Endothelial cell of umbilical vein (primary cell): Measurements from ENCODE around the gene ARFIP1. TPM values are rescaled to one million over a fixed set of nuclear protein-coding genes. Genes with fewer than 3 reads are reported as not detected.

Experiments used
- BruUV-seq: library from RNA; stranded (reverse); fragments of 400-500 nt; replicated peaks from 2 replicates; lab custom pipeline; 2021; lab: Mats Ljungman, UMichigan
- CTCF ChIA-PET: fragments of 300-600, 350-600 bp; sonication (Branson Sonifier 250); formaldehyde crosslinking; loops from one replicate; lab custom pipeline; 2021; ENCODE audit warnings: antibody characterized with exemption, inconsistent platforms; lab: Charles Lee
- POLR2A ChIA-PET: fragments of 300-600, 350-600 bp; sonication (Branson Sonifier 250); formaldehyde crosslinking; loops from one replicate; lab custom pipeline; 2021; ENCODE audit warnings: antibody characterized with exemption, inconsistent platforms; lab: Charles Lee
- DNase-seq: peaks from one replicate; pipeline ENCODE4 v3.0.0-alpha.2; 2011; ENCODE audit warnings: low read depth, low spot score
- FAIRE-seq: peaks from 2 replicates; lab custom pipeline; 2011; peaks lifted over from hg19 to GRCh38; lab: Jason Lieb, UNC
- H2AFZ ChIP-seq: 2 replicates; pipeline ENCODE4 v1.6.0; 2012; ENCODE audit warnings: low read depth, low read length, control low read depth, inconsistent platforms
- H3K27ac ChIP-seq: 2 replicates; pipeline ENCODE4 v1.5.1; 2011; ENCODE audit warnings: low read depth, mild to moderate bottlenecking, control low read depth, low read length, moderate library complexity; ENCODE audit not compliant: insufficient read depth
- H3K27me3 ChIP-seq, 2 experiments: 2 replicates each; pipeline versions ENCODE4 v1.6.0 to v1.6.1; 2011; ENCODE audit warnings: low read length in 2 of 2, mixed read lengths in 1 of 2; ENCODE audit not compliant: control insufficient read depth in 2 of 2, insufficient read depth in 2 of 2
- H3K36me3 ChIP-seq, 2 experiments: 2 replicates in 1 of 2; 3 replicates in 1 of 2; pipeline ENCODE4 v1.5.1; 2011; ENCODE audit warnings: low read length in 2 of 2, mild to moderate bottlenecking in 1 of 2, moderate library complexity in 1 of 2; ENCODE audit not compliant: control insufficient read depth in 2 of 2, insufficient read depth in 2 of 2; ENCODE audit errors: extremely low read depth in 1 of 2
- H3K4me1 ChIP-seq: 3 replicates; pipeline ENCODE4 v1.5.1; 2011; ENCODE audit warnings: mild to moderate bottlenecking, low read length; ENCODE audit not compliant: control insufficient read depth, insufficient read depth; ENCODE audit errors: extremely low read depth
- H3K4me2 ChIP-seq: 2 replicates; pipeline ENCODE4 v1.6.1; 2011; ENCODE audit warnings: low read length, control low read depth, mixed read lengths; ENCODE audit not compliant: insufficient read depth
- H3K4me3 ChIP-seq, 3 experiments: fragments of 200-600 bp in 1 of 3; sonication (generic), shearing (Covaris generic) in 1 of 3; replicated peaks in 1 of 3; 2 replicates each; pipeline ENCODE4 v1.5.1; 2011 to 2016; ENCODE audit warnings: control low read depth in 3 of 3, low read length in 3 of 3, mild to moderate bottlenecking in 2 of 3, inconsistent platforms in 1 of 3, low read depth in 1 of 3, moderate library complexity in 1 of 3; ENCODE audit not compliant: insufficient read depth in 1 of 3
- H3K79me2 ChIP-seq: 2 replicates; pipeline ENCODE4 v1.6.0; 2012; ENCODE audit warnings: low read length, inconsistent platforms; ENCODE audit not compliant: control insufficient read depth, insufficient read depth
- H3K9ac ChIP-seq: replicated peaks from 2 replicates; pipeline ENCODE3; 2011; ENCODE audit warnings: low read length, control low read depth; ENCODE audit not compliant: insufficient read depth; ENCODE audit errors: extremely low read depth
- H3K9me1 ChIP-seq: replicated peaks from 3 replicates; pipeline ENCODE4 v1.6.0; 2011; ENCODE audit warnings: mild to moderate bottlenecking, low read length; ENCODE audit not compliant: control insufficient read depth, insufficient read depth; ENCODE audit errors: extremely low read depth
- H3K9me3 ChIP-seq: replicated peaks from 2 replicates; pipeline ENCODE4 v1.5.1; 2012; ENCODE audit warnings: low read length, inconsistent platforms; ENCODE audit not compliant: control insufficient read depth, insufficient read depth
- H4K20me1 ChIP-seq: replicated peaks from 2 replicates; pipeline ENCODE3; 2011; ENCODE audit warnings: mild to moderate bottlenecking, low read length; ENCODE audit not compliant: control insufficient read depth, insufficient read depth; ENCODE audit errors: extremely low read depth
- EZH2 ChIP-seq: IDR thresholded peaks from 2 replicates; pipeline ENCODE4 v1.6.1; 2012; ENCODE audit warnings: borderline replicate concordance, low read depth, mild to moderate bottlenecking, moderate library complexity, low read length, inconsistent platforms; ENCODE audit not compliant: severe bottlenecking
- FOS ChIP-seq: IDR thresholded peaks from 2 replicates; pipeline ENCODE4 v1.6.1; 2011; ENCODE audit warnings: mild to moderate bottlenecking, low read length, moderate library complexity, borderline replicate concordance; ENCODE audit not compliant: insufficient read depth
- GATA2 ChIP-seq: IDR thresholded peaks from 2 replicates; pipeline ENCODE4 v1.7.0; 2011; ENCODE audit warnings: low read depth, mild to moderate bottlenecking, moderate library complexity, mixed read lengths, low read length; ENCODE audit not compliant: insufficient read length, insufficient read depth
- MYC ChIP-seq: IDR thresholded peaks from one replicate; pipeline ENCODE4 v1.6.1; 2011; ENCODE audit warnings: mild to moderate bottlenecking, low read depth, low read length
- POLR2A ChIP-seq: IDR thresholded peaks from 2 replicates; pipeline ENCODE4 v1.6.1; 2012; ENCODE audit warnings: low read depth, mild to moderate bottlenecking, control low read depth, low read length
- POLR2AphosphoS5 ChIP-seq: IDR thresholded peaks from 2 replicates; pipeline ENCODE4 v1.6.1; 2012; ENCODE audit warnings: low read depth, mild to moderate bottlenecking, control low read depth, low read length, moderate library complexity; ENCODE audit not compliant: insufficient read depth
- dilution Hi-C: fragments of 300-500 bp; cut with MboI; formaldehyde crosslinking; loops from one replicate; pipeline ENCODE4 v1.15.0; 2019; ENCODE audit warnings: low sequenced_read_pairs; ENCODE audit not compliant: extremely low pct_ligation_motif_present
- intact Hi-C: fragments of 100-400 bp; cut with micrococcal nuclease; formaldehyde crosslinking; loops from one replicate; pipeline ENCODE4 v1.10.0; 2022
- polyA plus RNA-seq, 4 experiments: library from polyadenylated mRNA; depleted of rRNA in 3 of 4; stranded (reverse) in 3 of 4; unstranded in 1 of 4; fragments of >200 nt; gene quantifications; 2 replicates each; pipeline versions ENCODE4 v1.2.1 to v1.2.3, GENCODE V29; 2011 to 2012; ENCODE audit warnings: missing spikeins in 1 of 4
- total RNA-seq: library from RNA; stranded (reverse); gene quantifications from 2 replicates; pipeline ENCODE4 v1.2.3, GENCODE V29; 2021
- TF ChIP-seq, protein P1 (sequence below): IDR thresholded peaks from 2 replicates; pipeline ENCODE4 v1.6.1; 2011; ENCODE audit not compliant: insufficient read depth, insufficient read length
- TF ChIP-seq, protein P2 (sequence below), 2 donors: IDR thresholded peaks; 1 replicate in 1 of 2; 2 replicates in 1 of 2; pipeline ENCODE4 v1.5.1; 2011; ENCODE audit warnings: low read length in 2 of 2, mild to moderate bottlenecking in 2 of 2, moderate library complexity in 2 of 2, control low read depth in 1 of 2, inconsistent platforms in 1 of 2, low read depth in 1 of 2; ENCODE audit not compliant: insufficient read depth in 1 of 2; ENCODE audit errors: extremely low read depth in 1 of 2

ARFIP1 gene
- total and polyA plus RNA-seq, 2 donors (not counting 3 experiments of a cell fraction or from before 2014, with no cell fraction given): 10.0 to 24.2 TPM

DNA sequence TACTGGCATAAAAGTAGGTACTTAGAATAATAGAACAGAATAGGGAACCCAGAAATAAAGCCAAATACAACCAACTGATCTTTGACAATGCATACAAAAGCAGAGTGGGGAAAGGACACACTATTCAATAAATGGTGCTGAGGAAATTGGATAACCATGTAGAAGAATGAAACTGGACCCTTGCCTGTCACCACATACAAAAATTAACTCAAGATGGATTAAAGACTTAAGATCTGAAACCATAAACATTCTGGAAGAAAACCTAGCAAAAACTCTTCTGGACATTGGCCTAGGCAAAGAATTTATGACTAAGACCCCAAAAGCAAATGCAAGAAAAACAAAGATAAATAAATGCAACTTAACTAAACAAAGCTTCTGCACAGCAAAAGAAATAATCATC is 45.6 kb downstream of the ARFIP1 start:
- no peaks in the 10 kb centered on the region for H3K27me3 ChIP-seq
- no peak overlapping the region for H3K4me2 ChIP-seq
- no peaks in the 10 kb centered on the region for H3K36me3 ChIP-seq
- CTCF ChIA-PET: no interaction called here
- intact Hi-C loops: no loop called here
- no peaks in the 10 kb centered on the region for H3K79me2 ChIP-seq
- no peak for TF ChIP-seq POLR2A
- no peak for TF ChIP-seq FOS
- no peak for TF ChIP-seq POLR2AphosphoS5
- no peak for TF ChIP-seq GATA2
- TF ChIP-seq, protein P1, sequence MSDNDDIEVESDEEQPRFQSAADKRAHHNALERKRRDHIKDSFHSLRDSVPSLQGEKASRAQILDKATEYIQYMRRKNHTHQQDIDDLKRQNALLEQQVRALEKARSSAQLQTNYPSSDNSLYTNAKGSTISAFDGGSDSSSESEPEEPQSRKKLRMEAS: no peak
- H3K9me3 ChIP-seq: no peaks in the 10 kb centered on the region
- FAIRE-seq (no peak), DNase-seq (no peak)
- no peaks in the 10 kb centered on the region for H3K9me1 ChIP-seq
- dilution Hi-C loops: no loop called here
- no peak overlapping the region for H2AFZ ChIP-seq
- no peaks in the 10 kb centered on the region for H3K4me1 ChIP-seq
- BruUV-seq: no TSS peak
- H3K4me3 ChIP-seq: no peak overlapping the region
- H3K27ac ChIP-seq: no peak overlapping the region
- no peaks in the 10 kb centered on the region for H4K20me1 ChIP-seq
- POLR2A ChIA-PET: no interaction called here
- no peak overlapping the region for H3K9ac ChIP-seq

DNA sequence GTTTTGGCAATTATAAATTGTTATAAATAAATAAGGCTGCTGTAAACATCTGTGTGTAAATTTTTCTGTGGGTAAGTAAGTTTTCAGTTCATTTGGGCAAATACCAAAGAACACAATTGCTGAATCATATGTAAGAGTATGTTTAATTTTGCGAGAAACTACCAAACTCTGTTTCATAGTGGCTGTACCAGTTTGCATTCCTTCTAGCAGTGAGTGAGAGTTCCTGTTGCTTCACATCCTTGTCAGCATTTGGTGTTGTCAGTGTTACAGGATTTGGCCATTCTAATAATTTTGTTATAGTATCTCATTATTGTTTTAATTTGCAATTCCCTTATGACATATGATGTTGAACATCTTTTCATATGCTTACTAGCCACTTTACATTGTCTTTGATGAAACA is 48.4 kb downstream of the ARFIP1 start:
- CTCF ChIA-PET: interaction anchor here (1.2 kb wide), 1 partner anchor 300 kb away, joined by 3 read pairs; no protein-coding TSS in a partner anchor
- no peak overlapping the region for H2AFZ ChIP-seq
- no peaks in the 10 kb centered on the region for H3K36me3 ChIP-seq
- H3K4me1 ChIP-seq: no peaks in the 10 kb centered on the region
- H3K9ac ChIP-seq: no peak overlapping the region
- POLR2A ChIA-PET: no interaction called here
- no peaks in the 10 kb centered on the region for H3K9me3 ChIP-seq
- no peaks in the 10 kb centered on the region for H3K27me3 ChIP-seq
- no TSS peak for BruUV-seq
- dilution Hi-C loops (no loop called here), intact Hi-C loops (no loop called here)
- TF ChIP-seq POLR2A (no peak), GATA2 (no peak), MYC (no peak), EZH2 (no peak)
- TF ChIP-seq, protein P1: no peak
- TF ChIP-seq, protein P2, sequence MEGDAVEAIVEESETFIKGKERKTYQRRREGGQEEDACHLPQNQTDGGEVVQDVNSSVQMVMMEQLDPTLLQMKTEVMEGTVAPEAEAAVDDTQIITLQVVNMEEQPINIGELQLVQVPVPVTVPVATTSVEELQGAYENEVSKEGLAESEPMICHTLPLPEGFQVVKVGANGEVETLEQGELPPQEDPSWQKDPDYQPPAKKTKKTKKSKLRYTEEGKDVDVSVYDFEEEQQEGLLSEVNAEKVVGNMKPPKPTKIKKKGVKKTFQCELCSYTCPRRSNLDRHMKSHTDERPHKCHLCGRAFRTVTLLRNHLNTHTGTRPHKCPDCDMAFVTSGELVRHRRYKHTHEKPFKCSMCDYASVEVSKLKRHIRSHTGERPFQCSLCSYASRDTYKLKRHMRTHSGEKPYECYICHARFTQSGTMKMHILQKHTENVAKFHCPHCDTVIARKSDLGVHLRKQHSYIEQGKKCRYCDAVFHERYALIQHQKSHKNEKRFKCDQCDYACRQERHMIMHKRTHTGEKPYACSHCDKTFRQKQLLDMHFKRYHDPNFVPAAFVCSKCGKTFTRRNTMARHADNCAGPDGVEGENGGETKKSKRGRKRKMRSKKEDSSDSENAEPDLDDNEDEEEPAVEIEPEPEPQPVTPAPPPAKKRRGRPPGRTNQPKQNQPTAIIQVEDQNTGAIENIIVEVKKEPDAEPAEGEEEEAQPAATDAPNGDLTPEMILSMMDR (IDR thresholded peaks at IDR 0.05; ENCODE audit: extremely low read depth in 1 of 2, insufficient read depth in 1 of 2, low read depth in 1 of 2, low read length in 2 of 2): no peak
- FAIRE-seq: no peak
- H3K9me1 ChIP-seq: no peaks in the 10 kb centered on the region
- no peaks in the 10 kb centered on the region for H4K20me1 ChIP-seq
- no peak overlapping the region for H3K27ac ChIP-seq
- no peak overlapping the region for H3K4me3 ChIP-seq
- no peak overlapping the region for H3K4me2 ChIP-seq
- H3K79me2 ChIP-seq: no peaks in the 10 kb centered on the region
- no peak for DNase-seq
